NT2/D1 (cell line): ENCODE results near the gene AAMP.

Experiments
- DNase-seq: peaks from one replicate; pipeline ENCODE4 v3.0.0-alpha.2; 2011; ENCODE audit warnings: low read depth, low spot score
- H3K27me3 ChIP-seq: 2 replicates; pipeline ENCODE4 v1.6.0; 2011; ENCODE audit warnings: mild to moderate bottlenecking; ENCODE audit not compliant: insufficient read length, insufficient read depth
- H3K36me3 ChIP-seq: 2 replicates; pipeline ENCODE4 v1.6.1; 2011; ENCODE audit warnings: mild to moderate bottlenecking, low read length, mixed read lengths; ENCODE audit not compliant: insufficient read depth, insufficient read length
- H3K4me1 ChIP-seq: 2 replicates; pipeline ENCODE4 v1.5.1; 2011; ENCODE audit not compliant: insufficient read depth, insufficient read length
- H3K4me3 ChIP-seq: 2 replicates; pipeline ENCODE4 v1.5.1; 2011; ENCODE audit warnings: low read depth; ENCODE audit not compliant: insufficient read length
- H3K9ac ChIP-seq: 2 replicates; pipeline ENCODE4 v1.6.0; 2011; ENCODE audit warnings: low read depth; ENCODE audit not compliant: insufficient read length
- H3K9me3 ChIP-seq: 2 replicates; pipeline ENCODE4 v1.5.1; 2011; ENCODE audit warnings: mild to moderate bottlenecking, low read length; ENCODE audit not compliant: insufficient read depth
- SUZ12 ChIP-seq: IDR thresholded peaks from 2 replicates; pipeline ENCODE4 v1.6.1; 2011; ENCODE audit not compliant: insufficient read length, insufficient read depth; ENCODE audit errors: extremely low read depth
- YY1 ChIP-seq: IDR thresholded peaks from 2 replicates; pipeline ENCODE4 v1.6.1; 2011; ENCODE audit not compliant: insufficient read length, insufficient read depth
- ZNF274 ChIP-seq: IDR thresholded peaks from 2 replicates; pipeline ENCODE4 v1.6.1; 2011; ENCODE audit warnings: mild to moderate bottlenecking, low read depth, low read length

The AAMP gene

GRCh38 chr2:218264773-218265561 is 5.0 kb downstream of the AAMP start:
- Histone ChIP-seq H3K9me3 (no peaks in the 10 kb centered on the region), H3K27me3 (no peaks in the 10 kb centered on the region), H3K9ac (no peak overlapping the region), H3K4me3 (no peak overlapping the region), H3K4me1 (peaks cover 8% of the 10 kb centered on the region), H3K36me3 (peaks cover 60% of the 10 kb centered on the region)
- DNase-seq: no peak
- TF ChIP-seq YY1 (no peak), ZNF274 (no peak), SUZ12 (no peak)

- H3K4me1 ChIP-seq: peaks cover 15% of the 10 kb centered on the region
- no peaks in the 10 kb centered on the region for H3K9me3 ChIP-seq
- TF ChIP-seq YY1: no peak
- TF ChIP-seq SUZ12: no peak
- TF ChIP-seq ZNF274: no peak
- peaks cover 58% of the 10 kb centered on the region for H3K36me3 ChIP-seq
- H3K9ac ChIP-seq: peak overlapping the region; percentile 18
- no peaks in the 10 kb centered on the region for H3K27me3 ChIP-seq
- no peak for DNase-seq
- no peak overlapping the region for H3K4me3 ChIP-seq
These were observed 5.9 kb downstream of the AAMP start for GRCh38 chr2:218263817-218264641.

DNA sequence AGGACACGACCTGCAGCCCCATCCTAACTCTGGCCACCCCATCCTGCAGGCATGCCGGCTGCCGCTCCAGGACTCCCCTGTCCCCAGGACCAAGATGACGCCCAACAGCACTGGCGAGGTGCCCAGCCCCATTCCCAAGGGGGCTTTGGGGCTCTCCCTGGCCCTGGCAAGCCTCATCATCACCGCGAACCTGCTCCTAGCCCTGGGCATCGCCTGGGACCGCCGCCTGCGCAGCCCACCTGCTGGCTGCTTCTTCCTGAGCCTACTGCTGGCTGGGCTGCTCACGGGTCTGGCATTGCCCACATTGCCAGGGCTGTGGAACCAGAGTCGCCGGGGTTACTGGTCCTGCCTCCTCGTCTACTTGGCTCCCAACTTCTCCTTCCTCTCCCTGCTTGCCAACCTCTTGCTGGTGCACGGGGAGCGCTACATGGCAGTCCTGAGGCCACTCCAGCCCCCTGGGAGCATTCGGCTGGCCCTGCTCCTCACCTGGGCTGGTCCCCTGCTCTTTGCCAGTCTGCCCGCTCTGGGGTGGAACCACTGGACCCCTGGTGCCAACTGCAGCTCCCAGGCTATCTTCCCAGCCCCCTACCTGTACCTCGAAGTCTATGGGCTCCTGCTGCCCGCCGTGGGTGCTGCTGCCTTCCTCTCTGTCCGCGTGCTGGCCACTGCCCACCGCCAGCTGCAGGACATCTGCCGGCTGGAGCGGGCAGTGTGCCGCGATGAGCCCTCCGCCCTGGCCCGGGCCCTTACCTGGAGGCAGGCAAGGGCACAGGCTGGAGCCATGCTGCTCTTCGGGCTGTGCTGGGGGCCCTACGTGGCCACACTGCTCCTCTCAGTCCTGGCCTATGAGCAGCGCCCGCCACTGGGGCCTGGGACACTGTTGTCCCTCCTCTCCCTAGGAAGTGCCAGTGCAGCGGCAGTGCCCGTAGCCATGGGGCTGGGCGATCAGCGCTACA is 7.0 kb downstream of the AAMP start:
- no peaks in the 10 kb centered on the region for H3K9me3 ChIP-seq
- peaks cover 54% of the 10 kb centered on the region for H3K36me3 ChIP-seq
- H3K4me3 ChIP-seq: no peak overlapping the region
- no peak for DNase-seq
- no peaks in the 10 kb centered on the region for H3K27me3 ChIP-seq
- H3K4me1 ChIP-seq: peaks cover 20% of the 10 kb centered on the region
- H3K9ac ChIP-seq: no peak overlapping the region
- no peak for TF ChIP-seq SUZ12
- TF ChIP-seq ZNF274: no peak
- TF ChIP-seq YY1: no peak

- no peak overlapping the region for H3K9ac ChIP-seq
- H3K27me3 ChIP-seq: no peaks in the 10 kb centered on the region
- no peak overlapping the region for H3K4me3 ChIP-seq
- H3K9me3 ChIP-seq: no peaks in the 10 kb centered on the region
- DNase-seq: no peak
- no peak for TF ChIP-seq SUZ12
- TF ChIP-seq ZNF274: no peak
- no peak for TF ChIP-seq YY1
- H3K4me1 ChIP-seq: peaks cover 20% of the 10 kb centered on the region
- H3K36me3 ChIP-seq: peaks cover 48% of the 10 kb centered on the region
These were observed 7.7 kb downstream of the AAMP start for GRCh38 chr2:218262237-218262600.

DNA sequence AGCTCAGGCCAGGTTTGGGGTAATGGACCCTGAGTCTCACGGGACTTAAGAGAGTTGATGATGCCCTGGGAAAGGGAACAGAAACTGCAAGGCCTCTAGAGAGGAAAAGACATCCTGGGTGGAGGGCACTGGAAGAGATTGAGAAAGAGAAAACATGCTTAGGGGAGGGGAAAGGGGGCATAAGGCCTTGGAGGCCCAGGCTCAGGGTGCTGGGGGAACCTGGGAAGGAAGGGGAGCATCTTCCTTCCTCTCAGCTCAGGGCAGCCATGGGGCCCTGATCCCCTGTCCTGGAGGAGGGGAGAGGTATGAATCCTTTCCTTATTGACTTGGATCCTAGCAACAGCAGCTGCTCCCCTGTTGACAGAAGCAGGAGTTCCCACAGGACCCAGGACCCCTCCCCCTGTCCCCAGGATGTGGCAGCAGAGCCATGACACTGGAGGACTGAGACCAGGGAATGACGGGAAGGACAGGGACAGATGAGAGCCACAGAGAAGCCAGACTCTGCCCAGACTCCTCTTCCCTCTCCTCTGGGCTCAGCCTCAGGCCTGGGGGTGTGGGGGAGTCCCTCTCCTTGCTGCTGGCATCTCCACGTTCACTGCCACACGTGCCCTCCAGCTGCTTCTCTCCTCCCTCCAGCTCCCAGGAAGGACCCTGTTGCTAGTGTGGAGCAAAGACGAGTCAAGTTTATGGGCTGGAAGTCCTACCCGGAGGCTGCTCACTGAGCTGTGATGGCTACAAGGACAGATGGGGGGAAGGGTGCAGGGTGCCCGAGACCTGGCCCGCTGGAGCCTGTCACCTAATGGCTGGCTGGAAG is 8.3 kb downstream of the AAMP start:
- DNase-seq: no peak
- Histone ChIP-seq H3K4me1 (peaks cover 20% of the 10 kb centered on the region), H3K9ac (peak overlapping the region; percentile 18), H3K27me3 (no peaks in the 10 kb centered on the region), H3K9me3 (no peaks in the 10 kb centered on the region), H3K36me3 (peaks cover 45% of the 10 kb centered on the region), H3K4me3 (no peak overlapping the region)
- TF ChIP-seq SUZ12 (no peak), YY1 (no peak), ZNF274 (no peak)

GRCh38 chr2:218260742-218261422 is 9.1 kb downstream of the AAMP start, which contains the start of gene GPBAR1:
GPBAR1 (plus strand) TSS chr2:218261015; CDS start chr2:218262725, 1,710 bp downstream.
- Histone ChIP-seq H3K4me1 (peaks cover 20% of the 10 kb centered on the region), H3K4me3 (no peak within 1 kb of the TSS), H3K9ac (peak within 1 kb of the TSS; percentile 18), H3K9me3 (no peaks in the 10 kb centered on the region), H3K36me3 (peaks cover 41% of the 10 kb centered on the region), H3K27me3 (no peaks in the 10 kb centered on the region)
- peak; percentile 43 for DNase-seq
- TF ChIP-seq YY1: no peak
- no peak for TF ChIP-seq ZNF274
- TF ChIP-seq SUZ12: no peak
